Measurements from ENCODE around the gene CIT. TPM values are rescaled to one million over a fixed set of nuclear protein-coding genes. Genes with fewer than 3 reads are reported as not detected.

The CIT gene
- total and polyA plus RNA-seq, 9 of the 15 experiments (the other 6 are each of a cell fraction or from before 2014, with no cell fraction given) = 1.1 to 46.7 (median 21.3) TPM

- H3K9me3 ChIP-seq (replicated peaks; ENCODE audit: control insufficient read depth, insufficient read depth, low read depth, low read length) = no peaks in the 10 kb centered on the region
- TF ChIP-seq CSDE1 (IDR thresholded peaks at IDR 0.05) = no peak
- H3K4me3 ChIP-seq = no peak overlapping the region
- H3K4me1 ChIP-seq (replicated peaks in 1 of 2; ENCODE audit: control insufficient read depth in 2 of 2, insufficient read depth in 2 of 2, low read length in 2 of 2) = no peaks in the 10 kb centered on the region
- intact Hi-C loops (cut with micrococcal nuclease) = no loop called here
- BruUV-seq (replicated peaks) = no TSS peak
- no peaks in the 10 kb centered on the region for H4K20me1 ChIP-seq (replicated peaks; ENCODE audit: control insufficient read depth, insufficient read depth, low read length)
- H3K9ac ChIP-seq (ENCODE audit: insufficient read depth in 1 of 2, low read depth in 2 of 2, low read length in 2 of 2) = no peak overlapping the region
- H3K36me3 ChIP-seq (ENCODE audit: control insufficient read depth, insufficient read depth, low read length) = peaks cover 59% of the 10 kb centered on the region
- H3K27me3 ChIP-seq (ENCODE audit: control insufficient read depth in 2 of 2, insufficient read depth in 2 of 2, low read length in 2 of 2) = no peaks in the 10 kb centered on the region
- FAIRE-seq (no peak), DNase-seq (ENCODE audit: extremely low read depth in 1 of 4, low spot score in 3 of 4) (no peak), ATAC-seq (no peak)
- no peak overlapping the region for H3K4me2 ChIP-seq (ENCODE audit: insufficient read depth, low read length)
- WGBS (ENCODE audit: insufficient coverage, low coverage, missing lambda C conversion rate) = 85% methylated on average over 5 of the region's 5 CpGs
- H3K79me2 ChIP-seq (ENCODE audit: control insufficient read depth, insufficient read depth, low read length) = no peaks in the 10 kb centered on the region
- POLR2A ChIA-PET = no interaction called here
- no peaks in the 10 kb centered on the region for H3K9me1 ChIP-seq (ENCODE audit: control insufficient read depth, insufficient read depth, low read length)
- H3K27ac ChIP-seq (ENCODE audit: extremely low read depth, low read depth, low read length) = no peak overlapping the region
- CTCF ChIA-PET (ENCODE audit: low intra/inter-chr PET ratio) = no interaction called here
- H2AFZ ChIP-seq (ENCODE audit: low read depth, low read length) = no peak overlapping the region
- in situ Hi-C loops (cut with MboI) = no loop called here
Measured at GRCh38 chr12:119770146-119770545, 107.0 kb downstream of the CIT start.

DNA sequence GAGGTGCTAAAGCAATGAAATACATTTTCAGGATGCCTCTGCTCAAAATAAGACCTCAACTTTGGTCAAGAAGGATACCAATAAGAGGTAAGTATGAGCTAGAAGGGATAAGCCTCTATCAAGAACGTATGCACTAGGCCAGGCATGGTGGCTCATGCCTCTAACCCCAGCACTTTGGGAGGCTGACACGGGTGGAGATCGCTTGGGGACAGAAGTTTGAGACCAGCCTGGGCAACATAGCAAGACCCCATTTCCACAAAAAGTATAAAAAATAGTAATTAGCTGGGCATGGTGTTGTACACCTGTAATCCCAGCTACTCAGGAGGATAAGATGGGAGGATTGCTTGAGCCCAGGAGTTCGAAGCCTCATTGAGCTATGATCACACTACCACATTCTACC, 114.5 kb downstream of the CIT start:
- in situ Hi-C loops (cut with MboI) (no loop called here), intact Hi-C loops (cut with micrococcal nuclease) (no loop called here)
- DNase-seq (ENCODE audit: extremely low read depth in 1 of 4, low spot score in 3 of 4) (no peak), ATAC-seq (no peak), FAIRE-seq (no peak)
- H3K4me3 ChIP-seq = no peak overlapping the region
- H3K9me3 ChIP-seq (replicated peaks; ENCODE audit: control insufficient read depth, insufficient read depth, low read depth, low read length) = no peaks in the 10 kb centered on the region
- H3K36me3 ChIP-seq (ENCODE audit: control insufficient read depth, insufficient read depth, low read length) = peaks cover 69% of the 10 kb centered on the region
- no peaks in the 10 kb centered on the region for H4K20me1 ChIP-seq (replicated peaks; ENCODE audit: control insufficient read depth, insufficient read depth, low read length)
- ChIA-PET CTCF (ENCODE audit: low intra/inter-chr PET ratio) (no interaction called here), POLR2A (no interaction called here)
- H3K4me1 ChIP-seq (replicated peaks in 1 of 2; ENCODE audit: control insufficient read depth in 2 of 2, insufficient read depth in 2 of 2, low read length in 2 of 2) = no peaks in the 10 kb centered on the region
- H3K79me2 ChIP-seq (ENCODE audit: control insufficient read depth, insufficient read depth, low read length) = no peaks in the 10 kb centered on the region
- H3K27ac ChIP-seq (ENCODE audit: extremely low read depth, low read depth, low read length) = no peak overlapping the region
- TF ChIP-seq ZNF695 (CRISPR knock-in tag; IDR thresholded peaks at IDR 0.05) = no peak
- peak; percentile 61; the same call in 1 of the 2 replicates for TF ChIP-seq ZNF121 (CRISPR knock-in tag; conservative IDR thresholded peaks at IDR 0.05)
- no peak overlapping the region for H2AFZ ChIP-seq (ENCODE audit: low read depth, low read length)
- H3K9ac ChIP-seq (ENCODE audit: insufficient read depth in 1 of 2, low read depth in 2 of 2, low read length in 2 of 2) = no peak overlapping the region
- WGBS (ENCODE audit: insufficient coverage, low coverage, missing lambda C conversion rate) = 86% methylated on average over 4 of the region's 4 CpGs
- BruUV-seq (replicated peaks) = no TSS peak
- no peaks in the 10 kb centered on the region for H3K9me1 ChIP-seq (ENCODE audit: control insufficient read depth, insufficient read depth, low read length)
- H3K27me3 ChIP-seq (ENCODE audit: control insufficient read depth in 2 of 2, insufficient read depth in 2 of 2, low read length in 2 of 2) = no peaks in the 10 kb centered on the region
- H3K4me2 ChIP-seq (ENCODE audit: insufficient read depth, low read length) = no peak overlapping the region

Measured in K562 (cell line).